GM19351 (cell line): Measurements from ENCODE around the gene PCDHA2.
"Not testable (repeated sequence)": the region's sequence is repeated elsewhere in the genome, so short reads cannot be mapped to it uniquely, and the experiment has no call there.

Source experiments
- ATAC-seq: cut with Tn5 transposase; IDR thresholded peaks from one replicate; pipeline ENCODE4 v1.9.1; 2021; ENCODE audit warnings: mild to moderate bottlenecking, moderate library complexity; ENCODE audit not compliant: unreplicated experiment

The PCDHA2 gene

DNA sequence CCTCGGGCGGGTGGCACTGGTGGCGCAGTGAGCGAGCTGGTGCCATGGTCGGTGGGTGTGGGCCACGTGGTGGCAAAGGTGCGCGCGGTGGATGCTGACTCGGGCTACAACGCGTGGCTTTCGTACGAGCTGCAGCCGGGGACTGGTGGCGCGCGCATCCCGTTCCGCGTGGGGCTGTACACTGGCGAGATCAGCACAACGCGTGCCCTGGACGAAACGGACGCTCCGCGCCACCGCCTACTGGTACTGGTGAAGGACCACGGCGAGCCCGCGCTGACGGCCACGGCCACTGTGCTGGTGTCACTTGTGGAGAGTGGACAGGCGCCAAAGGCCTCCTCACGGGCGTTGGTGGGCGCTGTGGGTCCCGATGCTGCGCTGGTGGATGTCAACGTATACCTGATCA, 14.2 kb downstream of the PCDHA2 start:
- ATAC-seq = no peak

DNA sequence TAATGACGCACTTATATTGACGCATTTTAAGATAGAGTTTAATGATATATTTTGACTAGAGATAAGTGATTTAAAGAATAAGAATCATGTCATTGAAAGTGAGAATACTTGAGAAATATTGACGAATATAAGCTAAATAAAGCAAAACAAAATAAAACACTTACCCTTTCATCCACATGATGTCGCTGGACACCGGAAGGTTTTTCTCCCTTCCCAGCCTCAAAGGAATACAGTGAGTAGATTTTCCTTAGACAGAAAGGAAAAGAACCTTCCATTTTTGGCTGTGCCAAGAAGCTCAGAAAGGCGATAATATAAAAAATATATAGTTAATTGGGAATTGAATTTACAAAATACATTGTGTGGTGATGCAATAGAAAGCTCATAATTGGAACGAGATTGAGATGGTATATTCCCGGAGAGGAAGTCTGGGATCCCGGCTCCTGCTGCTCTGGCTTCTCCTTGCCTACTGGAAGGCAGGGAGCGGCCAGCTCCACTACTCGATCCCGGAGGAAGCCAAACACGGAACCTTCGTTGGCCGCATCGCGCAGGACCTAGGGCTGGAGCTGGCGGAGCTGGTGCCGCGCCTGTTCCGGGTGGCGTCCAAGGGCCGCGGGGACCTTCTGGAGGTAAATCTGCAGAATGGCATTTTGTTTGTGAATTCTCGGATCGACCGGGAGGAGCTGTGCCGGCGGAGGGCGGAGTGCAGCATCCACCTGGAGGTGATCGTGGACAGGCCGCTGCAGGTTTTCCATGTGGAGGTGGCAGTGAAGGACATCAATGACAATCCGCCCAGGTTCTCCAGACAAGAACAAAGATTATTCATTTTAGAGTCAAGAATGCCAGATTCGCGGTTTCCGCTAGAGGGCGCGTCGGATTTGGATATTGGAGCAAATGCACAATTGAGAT, 27.0 kb downstream of the PCDHA2 start, which contains the start of gene PCDHA5:
Gene PCDHA5, plus strand, starts transcription at position 239 of the 906 bp plus-strand sequence.
- no peak for ATAC-seq

DNA sequence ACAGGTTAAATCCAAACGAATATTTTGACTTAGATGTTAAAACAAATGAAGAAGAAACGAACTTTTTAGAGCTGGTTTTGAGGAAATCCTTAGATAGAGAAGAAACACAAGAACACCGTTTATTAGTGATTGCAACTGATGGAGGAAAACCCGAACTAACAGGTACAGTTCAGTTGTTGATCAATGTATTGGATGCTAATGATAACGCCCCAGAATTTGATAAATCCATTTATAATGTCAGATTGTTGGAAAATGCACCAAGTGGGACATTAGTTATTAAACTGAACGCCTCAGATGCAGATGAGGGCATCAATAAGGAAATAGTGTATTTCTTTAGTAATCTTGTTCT, 27.6 kb downstream of the PCDHA2 start:
- ATAC-seq = no peak

DNA sequence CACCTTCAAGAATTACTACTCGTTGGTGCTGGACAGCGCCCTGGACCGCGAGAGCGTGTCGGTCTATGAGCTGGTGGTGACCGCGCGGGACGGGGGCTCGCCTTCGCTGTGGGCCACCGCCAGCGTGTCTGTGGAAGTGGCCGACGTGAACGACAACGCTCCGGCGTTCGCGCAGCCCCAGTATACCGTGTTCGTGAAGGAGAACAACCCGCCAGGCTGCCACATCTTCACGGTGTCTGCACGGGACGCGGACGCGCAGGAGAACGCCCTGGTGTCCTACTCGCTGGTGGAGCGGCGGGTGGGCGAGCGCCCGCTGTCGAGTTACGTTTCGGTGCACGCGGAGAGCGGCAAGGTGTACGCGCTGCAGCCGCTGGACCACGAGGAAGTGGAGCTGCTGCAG, 28.3 kb downstream of the PCDHA2 start:
- ATAC-seq = not testable (repeated sequence)

DNA sequence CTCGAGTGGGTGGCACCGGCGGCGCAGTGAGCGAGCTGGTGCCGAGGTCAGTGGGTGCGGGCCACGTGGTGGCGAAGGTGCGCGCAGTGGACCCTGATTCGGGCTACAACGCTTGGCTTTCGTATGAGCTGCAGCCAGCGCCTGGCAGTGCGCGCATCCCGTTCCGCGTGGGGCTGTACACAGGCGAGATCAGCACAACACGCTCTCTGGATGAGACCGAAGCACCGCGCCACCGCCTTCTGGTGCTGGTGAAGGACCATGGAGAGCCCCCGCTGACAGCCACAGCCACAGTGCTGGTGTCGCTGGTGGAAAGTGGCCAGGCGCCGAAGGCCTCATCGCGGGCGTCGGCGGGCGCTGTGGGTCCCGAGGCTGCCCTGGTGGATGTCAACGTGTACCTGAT, 28.8 kb downstream of the PCDHA2 start:
- ATAC-seq = no peak

DNA sequence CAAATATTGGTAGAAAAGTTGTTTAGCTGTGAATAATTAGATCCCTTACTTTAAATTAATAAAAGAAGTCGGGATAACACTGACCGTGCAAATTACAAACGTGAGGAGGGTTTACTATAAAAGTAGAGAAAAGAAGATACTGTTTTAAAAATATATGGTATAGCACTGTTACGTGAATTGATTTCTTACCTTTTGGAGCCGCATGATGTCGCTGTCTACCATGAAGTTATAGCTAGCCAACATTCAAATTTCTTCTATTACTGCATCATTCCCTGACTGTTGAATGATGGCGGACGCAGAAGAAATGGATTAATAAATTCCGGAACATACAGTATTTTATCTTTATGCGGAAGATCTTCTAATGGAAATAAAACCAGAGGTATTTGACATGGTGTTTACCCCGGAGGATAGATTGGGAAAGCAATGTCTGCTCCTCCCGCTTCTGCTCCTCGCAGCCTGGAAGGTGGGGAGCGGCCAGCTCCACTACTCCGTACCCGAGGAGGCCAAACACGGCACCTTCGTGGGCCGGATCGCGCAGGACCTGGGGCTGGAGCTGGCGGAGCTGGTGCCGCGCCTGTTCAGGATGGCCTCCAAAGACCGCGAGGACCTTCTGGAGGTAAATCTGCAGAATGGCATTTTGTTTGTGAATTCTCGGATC, 33.2 kb downstream of the PCDHA2 start, which contains the start of gene PCDHA6:
Gene PCDHA6, plus strand, starts transcription at position 257 of the 658 bp plus-strand sequence. Its CDS starts 132 bp downstream, at position 389.
- ATAC-seq = no peak

DNA sequence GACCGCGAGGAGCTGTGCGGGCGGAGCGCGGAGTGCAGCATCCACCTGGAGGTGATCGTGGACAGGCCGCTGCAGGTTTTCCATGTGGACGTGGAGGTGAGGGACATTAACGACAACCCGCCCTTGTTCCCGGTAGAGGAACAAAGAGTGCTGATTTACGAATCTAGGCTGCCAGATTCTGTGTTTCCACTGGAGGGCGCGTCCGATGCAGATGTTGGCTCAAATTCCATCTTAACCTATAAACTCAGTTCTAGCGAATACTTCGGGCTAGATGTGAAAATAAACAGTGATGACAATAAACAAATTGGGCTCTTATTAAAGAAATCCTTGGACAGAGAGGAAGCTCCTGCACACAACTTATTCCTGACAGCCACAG, 33.7 kb downstream of the PCDHA2 start:
- no peak for ATAC-seq

DNA sequence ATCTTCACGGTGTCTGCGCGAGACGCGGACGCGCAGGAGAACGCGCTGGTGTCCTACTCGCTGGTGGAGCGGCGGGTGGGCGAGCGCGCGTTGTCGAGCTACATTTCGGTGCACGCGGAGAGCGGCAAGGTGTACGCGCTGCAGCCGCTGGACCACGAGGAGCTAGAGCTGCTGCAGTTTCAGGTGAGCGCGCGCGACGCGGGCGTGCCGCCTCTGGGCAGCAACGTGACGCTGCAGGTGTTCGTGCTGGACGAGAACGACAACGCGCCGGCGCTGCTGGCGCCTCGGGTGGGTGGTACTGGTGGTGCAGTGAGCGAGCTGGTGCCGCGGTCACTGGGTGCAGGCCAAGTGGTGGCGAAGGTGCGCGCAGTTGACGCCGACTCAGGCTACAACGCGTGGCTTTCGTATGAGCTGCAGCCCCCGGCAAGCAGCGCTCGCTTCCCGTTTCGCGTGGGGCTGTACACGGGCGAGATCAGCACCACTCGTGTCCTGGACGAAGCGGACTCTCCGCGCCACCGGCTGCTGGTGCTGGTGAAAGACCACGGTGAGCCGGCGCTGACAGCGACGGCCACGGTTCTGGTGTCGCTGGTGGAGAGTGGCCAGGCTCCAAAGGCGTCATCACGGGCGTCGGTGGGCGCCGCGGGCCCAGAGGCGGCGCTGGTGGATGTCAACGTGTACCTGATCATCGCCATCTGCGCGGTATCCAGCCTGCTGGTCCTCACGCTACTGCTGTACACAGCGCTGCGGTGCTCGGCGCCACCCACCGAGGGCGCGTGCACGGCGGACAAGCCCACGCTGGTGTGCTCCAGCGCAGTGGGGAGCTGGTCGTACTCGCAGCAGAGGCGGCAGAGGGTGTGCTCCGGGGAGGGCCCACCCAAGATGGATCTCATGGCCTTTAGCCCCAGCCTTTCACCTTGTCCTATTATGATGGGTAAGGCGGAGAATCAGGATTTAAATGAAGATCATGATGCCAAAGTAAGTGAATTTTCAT, 35.2 kb downstream of the PCDHA2 start:
- ATAC-seq = not testable (repeated sequence)

DNA sequence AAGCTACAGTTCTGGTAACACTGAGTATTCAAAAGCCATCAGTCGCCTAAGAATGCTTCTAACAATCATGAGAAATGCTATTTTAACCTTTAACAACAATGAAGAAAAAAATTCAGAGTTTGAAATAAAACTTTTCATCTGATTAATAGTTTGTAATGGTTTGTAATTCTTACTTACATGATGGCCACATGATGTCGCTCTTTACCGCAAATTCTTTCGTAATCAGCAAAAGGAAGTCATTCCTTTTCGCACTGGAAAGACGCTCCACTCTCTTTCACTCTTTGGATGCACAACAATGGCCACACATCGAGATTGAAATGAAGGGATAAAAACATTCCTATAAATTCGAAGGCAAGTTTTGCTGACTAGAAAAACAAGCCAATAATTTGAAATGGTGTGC, 39.3 kb downstream of the PCDHA2 start, which contains the start of gene PCDHA7:
Gene PCDHA7, plus strand, starts transcription at position 277 of the 400 bp plus-strand sequence. Its CDS starts 115 bp downstream, at position 392.
- ATAC-seq = no peak

DNA sequence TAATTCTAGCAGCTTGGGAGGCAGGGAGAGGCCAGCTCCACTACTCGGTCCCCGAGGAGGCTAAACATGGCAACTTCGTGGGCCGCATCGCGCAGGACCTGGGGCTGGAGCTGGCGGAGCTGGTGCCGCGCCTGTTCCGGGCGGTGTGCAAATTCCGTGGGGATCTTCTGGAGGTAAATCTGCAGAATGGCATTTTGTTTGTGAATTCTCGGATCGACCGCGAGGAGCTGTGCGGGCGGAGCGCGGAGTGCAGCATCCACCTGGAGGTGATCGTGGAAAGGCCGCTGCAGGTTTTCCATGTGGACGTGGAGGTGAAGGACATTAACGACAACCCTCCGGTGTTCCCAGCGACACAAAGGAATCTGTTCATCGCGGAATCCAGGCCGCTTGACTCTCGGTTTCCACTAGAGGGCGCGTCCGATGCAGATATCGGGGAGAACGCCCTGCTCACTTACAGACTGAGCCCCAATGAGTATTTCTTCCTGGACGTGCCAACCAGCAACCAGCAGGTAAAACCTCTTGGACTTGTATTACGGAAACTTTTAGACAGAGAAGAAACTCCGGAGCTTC, 39.9 kb downstream of the PCDHA2 start:
- ATAC-seq = not testable (repeated sequence)

DNA sequence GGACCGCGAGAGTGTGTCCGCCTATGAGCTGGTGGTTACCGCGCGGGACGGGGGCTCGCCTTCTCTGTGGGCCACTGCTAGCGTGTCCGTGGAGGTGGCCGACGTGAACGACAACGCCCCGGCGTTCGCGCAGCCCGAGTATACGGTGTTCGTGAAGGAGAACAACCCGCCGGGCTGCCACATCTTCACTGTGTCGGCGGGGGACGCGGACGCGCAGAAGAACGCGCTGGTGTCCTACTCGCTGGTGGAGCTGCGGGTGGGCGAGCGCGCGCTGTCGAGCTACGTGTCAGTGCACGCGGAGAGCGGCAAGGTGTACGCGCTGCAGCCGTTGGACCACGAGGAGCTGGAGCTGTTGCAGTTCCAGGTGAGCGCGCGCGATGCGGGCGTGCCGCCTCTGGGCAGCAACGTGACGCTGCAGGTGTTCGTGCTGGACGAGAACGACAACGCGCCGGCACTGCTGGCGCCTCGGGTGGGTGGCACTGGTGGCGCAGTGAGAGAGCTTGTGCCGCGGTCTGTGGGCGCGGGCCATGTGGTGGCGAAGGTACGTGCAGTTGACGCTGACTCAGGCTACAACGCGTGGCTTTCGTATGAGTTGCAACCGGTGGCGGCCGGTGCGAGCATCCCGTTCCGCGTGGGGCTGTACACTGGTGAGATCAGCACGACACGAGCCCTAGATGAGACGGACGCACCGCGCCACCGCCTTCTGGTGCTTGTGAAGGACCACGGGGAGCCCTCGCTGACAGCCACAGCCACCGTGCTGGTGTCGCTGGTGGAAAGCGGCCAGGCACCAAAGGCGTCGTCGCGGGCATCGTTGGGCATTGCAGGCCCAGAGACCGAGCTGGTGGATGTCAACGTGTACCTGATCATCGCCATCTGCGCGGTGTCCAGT, 41.2 kb downstream of the PCDHA2 start:
- no peak for ATAC-seq

DNA sequence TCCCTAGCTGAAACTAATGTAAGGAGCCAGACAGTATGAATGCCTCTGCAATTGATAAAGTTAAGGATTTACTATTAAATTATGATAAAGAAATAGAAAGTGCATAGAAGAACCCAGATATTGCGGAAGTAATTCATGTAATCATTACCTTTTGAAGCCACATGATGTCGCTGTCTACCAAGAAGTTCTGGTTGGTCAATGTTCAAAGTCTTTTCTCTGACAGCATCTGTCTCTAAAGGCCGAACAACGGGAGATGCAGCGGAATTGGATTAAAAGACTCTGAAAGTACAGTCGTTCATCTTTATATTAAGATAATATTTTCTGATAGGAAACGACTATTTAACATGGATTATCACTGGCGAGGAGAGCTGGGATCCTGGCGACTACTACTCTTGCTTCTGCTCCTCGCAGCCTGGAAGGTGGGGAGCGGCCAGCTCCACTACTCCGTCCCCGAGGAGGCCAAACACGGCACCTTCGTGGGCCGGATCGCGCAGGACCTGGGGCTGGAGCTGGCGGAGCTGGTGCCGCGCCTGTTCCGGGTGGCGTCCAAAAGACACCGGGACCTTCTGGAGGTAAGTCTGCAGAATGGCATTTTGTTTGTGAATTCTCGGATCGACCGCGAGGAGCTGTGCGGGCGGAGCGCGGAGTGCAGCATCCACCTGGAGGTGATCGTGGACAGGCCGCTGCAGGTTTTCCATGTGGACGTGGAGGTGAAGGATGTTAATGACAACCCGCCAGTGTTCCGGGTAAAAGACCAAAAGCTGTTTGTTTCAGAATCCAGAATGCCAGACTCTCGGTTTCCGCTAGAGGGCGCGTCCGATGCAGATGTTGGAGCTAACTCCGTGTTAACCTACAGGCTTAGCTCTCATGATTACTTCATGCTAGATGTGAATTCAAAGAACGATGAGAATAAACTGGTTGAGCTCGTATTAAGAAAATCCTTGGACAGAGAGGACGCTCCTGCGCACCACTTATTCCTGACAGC, 46.6 kb downstream of the PCDHA2 start, which contains the start of gene PCDHA8:
Gene PCDHA8, plus strand, starts transcription at position 210 of the 985 bp plus-strand sequence. Its CDS starts 135 bp downstream, at position 345.
- no peak for ATAC-seq

DNA sequence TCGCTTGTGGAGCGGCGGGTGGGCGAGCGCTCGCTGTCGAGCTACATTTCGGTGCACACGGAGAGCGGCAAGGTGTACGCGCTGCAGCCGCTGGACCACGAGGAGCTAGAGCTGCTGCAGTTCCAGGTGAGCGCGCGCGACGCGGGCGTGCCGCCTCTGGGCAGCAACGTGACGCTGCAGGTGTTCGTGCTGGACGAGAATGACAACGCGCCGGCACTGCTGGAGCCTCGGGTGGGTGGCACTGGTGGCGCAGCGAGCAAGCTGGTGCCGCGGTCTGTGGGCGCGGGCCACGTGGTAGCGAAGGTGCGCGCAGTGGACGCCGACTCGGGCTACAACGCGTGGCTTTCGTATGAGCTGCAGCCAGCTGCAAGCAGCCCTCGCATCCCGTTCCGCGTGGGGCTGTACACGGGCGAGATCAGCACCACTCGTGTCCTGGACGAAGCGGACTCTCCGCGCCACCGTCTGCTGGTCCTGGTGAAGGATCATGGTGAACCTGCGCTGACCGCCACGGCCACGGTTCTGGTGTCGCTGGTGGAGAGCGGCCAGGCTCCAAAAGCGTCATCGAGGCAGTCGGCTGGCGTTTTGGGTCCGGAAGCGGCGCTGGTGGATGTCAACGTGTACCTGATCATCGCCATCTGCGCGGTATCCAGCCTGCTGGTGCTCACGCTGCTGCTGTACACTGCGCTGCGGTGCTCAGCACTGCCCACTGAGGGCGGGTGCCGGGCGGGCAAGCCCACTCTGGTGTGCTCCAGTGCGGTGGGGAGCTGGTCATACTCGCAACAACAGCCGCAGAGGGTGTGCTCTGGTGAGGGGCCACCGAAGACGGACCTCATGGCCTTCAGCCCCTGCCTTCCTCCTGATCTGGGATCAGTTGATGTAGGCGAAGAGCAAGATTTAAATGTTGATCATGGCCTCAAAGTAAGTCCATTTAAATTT, 48.4 kb downstream of the PCDHA2 start:
- ATAC-seq = no peak
